Liver (tissue), 3 donors: ENCODE measurements around the gene RUFY1.

ENCODE experiments used
- EGR1 ChIP-seq, 2 donors: IDR thresholded peaks; 2 replicates each; pipeline ENCODE4 v1.6.1; 2016 to 2018; ENCODE audit warnings: antibody characterized with exemption in 2 of 2, low read depth in 2 of 2
- FOXA1 ChIP-seq: IDR thresholded peaks from 2 replicates; pipeline ENCODE4 v1.6.1; 2016; ENCODE audit warnings: antibody characterized with exemption
- GABPA ChIP-seq, 2 donors: IDR thresholded peaks in 1 of 2; conservative IDR thresholded peaks in 1 of 2; 2 replicates each; pipeline ENCODE4 v1.6.1; 2016; ENCODE audit warnings: antibody characterized with exemption in 2 of 2, mild to moderate bottlenecking in 1 of 2, moderate library complexity in 1 of 2
- HNF4G ChIP-seq: IDR thresholded peaks from 2 replicates; pipeline ENCODE4 v1.6.1; 2016; ENCODE audit warnings: antibody characterized with exemption
- JUND ChIP-seq, 2 donors: IDR thresholded peaks; 2 replicates each; pipeline ENCODE4 v1.6.1; 2016; ENCODE audit warnings: antibody characterized with exemption in 2 of 2
- RAD21 ChIP-seq, 2 donors: IDR thresholded peaks; 2 replicates each; pipeline ENCODE4 v1.6.1; 2016; ENCODE audit warnings: antibody characterized with exemption in 2 of 2, mild to moderate bottlenecking in 2 of 2
- RXRA ChIP-seq, 2 donors: IDR thresholded peaks; 2 replicates each; pipeline ENCODE4 v1.6.1; 2017 to 2018; ENCODE audit warnings: antibody characterized with exemption in 2 of 2, mild to moderate bottlenecking in 1 of 2
- SP1 ChIP-seq: IDR thresholded peaks from 2 replicates; pipeline ENCODE4 v1.6.1; 2018; ENCODE audit warnings: antibody characterized with exemption, mild to moderate bottlenecking
- YY1 ChIP-seq: IDR thresholded peaks from 2 replicates; pipeline ENCODE4 v1.6.1; 2016; ENCODE audit warnings: antibody characterized with exemption, mild to moderate bottlenecking
- TF ChIP-seq, protein P1 (sequence below): fragments of 150-350 bp; IDR thresholded peaks from 2 replicates; pipeline ENCODE4 v1.5.1; 2017; ENCODE audit warnings: improper control_type of control experiment, low read depth, low read length; ENCODE audit not compliant: missing input control
- TF ChIP-seq, protein P2 (sequence below): IDR thresholded peaks from 2 replicates; pipeline ENCODE4 v1.6.1; 2016; ENCODE audit warnings: antibody characterized with exemption
- TF ChIP-seq, protein P3 (sequence below): IDR thresholded peaks from 2 replicates; pipeline ENCODE4 v1.6.1; 2016; ENCODE audit warnings: antibody characterized with exemption, mild to moderate bottlenecking
- TF ChIP-seq, protein P4 (sequence below): IDR thresholded peaks from 2 replicates; pipeline ENCODE4 v1.6.1; 2016; ENCODE audit warnings: antibody characterized with exemption
- donor health status: healthy.
- donor health status: healthy.

DNA sequence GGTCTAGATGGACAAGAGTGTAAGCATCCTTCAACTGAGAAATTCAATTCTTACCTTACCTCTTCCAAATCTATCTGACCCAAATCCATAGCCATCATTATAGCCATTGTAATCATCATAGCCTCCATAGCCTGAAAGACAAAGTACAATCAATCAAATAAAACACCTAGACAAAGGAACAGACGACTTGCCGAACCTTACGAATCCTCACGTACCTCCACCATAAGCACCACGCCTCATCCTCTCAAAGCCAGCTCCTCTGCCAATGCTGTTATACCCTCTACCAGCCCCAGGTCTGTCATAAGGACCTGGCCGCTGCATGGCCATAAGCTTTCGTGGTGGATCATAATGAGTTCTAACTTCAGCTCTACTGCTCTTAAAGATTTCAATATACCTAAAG is 67.6 kb downstream of the RUFY1 start:
- TF ChIP-seq RAD21 (IDR thresholded peaks at IDR 0.05) (no peak), GABPA (IDR thresholded peaks at IDR 0.05 in 1 of 2, conservative IDR thresholded peaks at IDR 0.05 in 1 of 2) (no peak), JUND (IDR thresholded peaks at IDR 0.05) (no peak), EGR1 (IDR thresholded peaks at IDR 0.05; ENCODE audit: low read depth in 2 of 2) (no peak), RXRA (IDR thresholded peaks at IDR 0.05) (no peak), YY1 (no peak), HNF4G (no peak), FOXA1 (no peak), SP1 (no peak)
- TF ChIP-seq, protein P1, sequence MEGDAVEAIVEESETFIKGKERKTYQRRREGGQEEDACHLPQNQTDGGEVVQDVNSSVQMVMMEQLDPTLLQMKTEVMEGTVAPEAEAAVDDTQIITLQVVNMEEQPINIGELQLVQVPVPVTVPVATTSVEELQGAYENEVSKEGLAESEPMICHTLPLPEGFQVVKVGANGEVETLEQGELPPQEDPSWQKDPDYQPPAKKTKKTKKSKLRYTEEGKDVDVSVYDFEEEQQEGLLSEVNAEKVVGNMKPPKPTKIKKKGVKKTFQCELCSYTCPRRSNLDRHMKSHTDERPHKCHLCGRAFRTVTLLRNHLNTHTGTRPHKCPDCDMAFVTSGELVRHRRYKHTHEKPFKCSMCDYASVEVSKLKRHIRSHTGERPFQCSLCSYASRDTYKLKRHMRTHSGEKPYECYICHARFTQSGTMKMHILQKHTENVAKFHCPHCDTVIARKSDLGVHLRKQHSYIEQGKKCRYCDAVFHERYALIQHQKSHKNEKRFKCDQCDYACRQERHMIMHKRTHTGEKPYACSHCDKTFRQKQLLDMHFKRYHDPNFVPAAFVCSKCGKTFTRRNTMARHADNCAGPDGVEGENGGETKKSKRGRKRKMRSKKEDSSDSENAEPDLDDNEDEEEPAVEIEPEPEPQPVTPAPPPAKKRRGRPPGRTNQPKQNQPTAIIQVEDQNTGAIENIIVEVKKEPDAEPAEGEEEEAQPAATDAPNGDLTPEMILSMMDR: no peak
- TF ChIP-seq, protein P2, sequence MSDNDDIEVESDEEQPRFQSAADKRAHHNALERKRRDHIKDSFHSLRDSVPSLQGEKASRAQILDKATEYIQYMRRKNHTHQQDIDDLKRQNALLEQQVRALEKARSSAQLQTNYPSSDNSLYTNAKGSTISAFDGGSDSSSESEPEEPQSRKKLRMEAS: no peak
- TF ChIP-seq, protein P3, sequence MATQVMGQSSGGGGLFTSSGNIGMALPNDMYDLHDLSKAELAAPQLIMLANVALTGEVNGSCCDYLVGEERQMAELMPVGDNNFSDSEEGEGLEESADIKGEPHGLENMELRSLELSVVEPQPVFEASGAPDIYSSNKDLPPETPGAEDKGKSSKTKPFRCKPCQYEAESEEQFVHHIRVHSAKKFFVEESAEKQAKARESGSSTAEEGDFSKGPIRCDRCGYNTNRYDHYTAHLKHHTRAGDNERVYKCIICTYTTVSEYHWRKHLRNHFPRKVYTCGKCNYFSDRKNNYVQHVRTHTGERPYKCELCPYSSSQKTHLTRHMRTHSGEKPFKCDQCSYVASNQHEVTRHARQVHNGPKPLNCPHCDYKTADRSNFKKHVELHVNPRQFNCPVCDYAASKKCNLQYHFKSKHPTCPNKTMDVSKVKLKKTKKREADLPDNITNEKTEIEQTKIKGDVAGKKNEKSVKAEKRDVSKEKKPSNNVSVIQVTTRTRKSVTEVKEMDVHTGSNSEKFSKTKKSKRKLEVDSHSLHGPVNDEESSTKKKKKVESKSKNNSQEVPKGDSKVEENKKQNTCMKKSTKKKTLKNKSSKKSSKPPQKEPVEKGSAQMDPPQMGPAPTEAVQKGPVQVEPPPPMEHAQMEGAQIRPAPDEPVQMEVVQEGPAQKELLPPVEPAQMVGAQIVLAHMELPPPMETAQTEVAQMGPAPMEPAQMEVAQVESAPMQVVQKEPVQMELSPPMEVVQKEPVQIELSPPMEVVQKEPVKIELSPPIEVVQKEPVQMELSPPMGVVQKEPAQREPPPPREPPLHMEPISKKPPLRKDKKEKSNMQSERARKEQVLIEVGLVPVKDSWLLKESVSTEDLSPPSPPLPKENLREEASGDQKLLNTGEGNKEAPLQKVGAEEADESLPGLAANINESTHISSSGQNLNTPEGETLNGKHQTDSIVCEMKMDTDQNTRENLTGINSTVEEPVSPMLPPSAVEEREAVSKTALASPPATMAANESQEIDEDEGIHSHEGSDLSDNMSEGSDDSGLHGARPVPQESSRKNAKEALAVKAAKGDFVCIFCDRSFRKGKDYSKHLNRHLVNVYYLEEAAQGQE: no peak
- TF ChIP-seq, protein P4, sequence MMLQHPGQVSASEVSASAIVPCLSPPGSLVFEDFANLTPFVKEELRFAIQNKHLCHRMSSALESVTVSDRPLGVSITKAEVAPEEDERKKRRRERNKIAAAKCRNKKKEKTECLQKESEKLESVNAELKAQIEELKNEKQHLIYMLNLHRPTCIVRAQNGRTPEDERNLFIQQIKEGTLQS: no peak
